Measurements from ENCODE around the gene RABL3. TPM values are rescaled to one million over a fixed set of nuclear protein-coding genes. Genes with fewer than 3 reads are reported as not detected.

RABL3 gene
- total and polyA plus RNA-seq, 2 of the 4 experiments (the other 2 are of a cell fraction) = 5.3 to 17.0 TPM

DNA sequence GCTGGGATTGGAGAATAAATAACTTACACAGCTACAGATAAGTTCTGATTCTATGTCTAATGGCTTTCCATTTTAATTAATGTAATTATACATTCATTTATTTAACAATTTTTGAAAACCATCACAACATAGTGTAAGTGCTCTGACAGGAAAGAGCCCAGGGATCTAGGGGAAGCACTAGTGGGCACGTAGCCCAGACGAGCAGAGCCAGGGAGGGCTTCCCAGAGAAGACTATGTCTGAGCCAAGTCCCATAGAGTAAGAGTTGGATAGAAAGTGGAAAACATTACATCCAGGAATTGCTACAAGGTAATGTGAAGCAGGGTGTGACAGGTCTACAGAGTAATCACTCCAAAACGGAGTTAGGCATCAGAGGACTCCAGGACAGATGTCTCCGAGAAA lies 57.4 kb downstream of the RABL3 start:
- Histone ChIP-seq H4K91ac (ENCODE audit: insufficient read depth, low read depth, low read length) (no peak overlapping the region), H3K4me3 (ENCODE audit: insufficient read depth, low read depth, low read length) (no peak overlapping the region)
- ATAC-seq (ENCODE audit: low read depth) = no peak

More for the DNA sequence above, 57.4 kb downstream of the RABL3 start:
- H3K4me1 ChIP-seq (ENCODE audit: control insufficient read depth, insufficient read depth, low read length) = peaks cover 6% of the 10 kb centered on the region; the same call in 1 of the 2 replicates
- H3K9me1 ChIP-seq (ENCODE audit: insufficient read depth, low read length) = no peaks in the 10 kb centered on the region
- no peak overlapping the region for H3K27ac ChIP-seq (ENCODE audit: insufficient read depth, low read length)
- H2AFZ ChIP-seq (replicated peaks; ENCODE audit: low read length, poor library complexity) = no peak overlapping the region
- H3K4me2 ChIP-seq (ENCODE audit: low read depth, low read length) = no peak overlapping the region
- H3K27me3 ChIP-seq (ENCODE audit: control insufficient read depth, insufficient read depth, low read length) = no peaks in the 10 kb centered on the region
- no peak overlapping the region for H3K14ac ChIP-seq (replicated peaks; ENCODE audit: low read depth, low read length)
- H4K20me1 ChIP-seq (ENCODE audit: insufficient read depth, low read length) = no peaks in the 10 kb centered on the region
- H2BK15ac ChIP-seq (ENCODE audit: low read depth, low read length) = no peak overlapping the region
- no peak overlapping the region for H4K8ac ChIP-seq (ENCODE audit: low read depth in 2 of 2, low read length in 2 of 2)
- no peak overlapping the region for H3K23ac ChIP-seq (ENCODE audit: low read depth, low read length)
- no peak overlapping the region for H2AK5ac ChIP-seq (ENCODE audit: low read depth, low read length)
- H2BK120ac ChIP-seq (ENCODE audit: low read depth, low read length) = no peak overlapping the region
- no peak for DNase-seq
- H3K56ac ChIP-seq (ENCODE audit: extremely low read depth, insufficient read depth, low read length) = no peak overlapping the region
- H3K36me3 ChIP-seq (ENCODE audit: control insufficient read depth, insufficient read depth, low read length) = no peaks in the 10 kb centered on the region
- H2BK20ac ChIP-seq (ENCODE audit: low read depth, low read length) = no peak overlapping the region
- WGBS, 2 experiments (ENCODE audit: extremely low coverage in 2 of 2, insufficient read length in 1 of 2) = 100% methylated on average over 1 of the region's 4 CpGs; no CpG with 5 or more reads in 1 of the 2 experiments
- TF ChIP-seq MAZ (IDR thresholded peaks at IDR 0.05; ENCODE audit: borderline replicate concordance, low read depth, low read length) (no peak), NFE2L2 (IDR thresholded peaks at IDR 0.05; ENCODE audit: low read depth, low read length) (no peak), CHD1 (IDR thresholded peaks at IDR 0.05; ENCODE audit: low read depth, low read length) (no peak), MAFK (IDR thresholded peaks at IDR 0.05; ENCODE audit: low read depth, low read length) (no peak), BHLHE40 (IDR thresholded peaks at IDR 0.05; ENCODE audit: low read depth, low read length) (no peak), MXI1 (IDR thresholded peaks at IDR 0.05; ENCODE audit: borderline replicate concordance, low read depth, low read length) (no peak), RFX5 (IDR thresholded peaks at IDR 0.05; ENCODE audit: low read depth, low read length) (no peak)
- TF ChIP-seq, protein P1, sequence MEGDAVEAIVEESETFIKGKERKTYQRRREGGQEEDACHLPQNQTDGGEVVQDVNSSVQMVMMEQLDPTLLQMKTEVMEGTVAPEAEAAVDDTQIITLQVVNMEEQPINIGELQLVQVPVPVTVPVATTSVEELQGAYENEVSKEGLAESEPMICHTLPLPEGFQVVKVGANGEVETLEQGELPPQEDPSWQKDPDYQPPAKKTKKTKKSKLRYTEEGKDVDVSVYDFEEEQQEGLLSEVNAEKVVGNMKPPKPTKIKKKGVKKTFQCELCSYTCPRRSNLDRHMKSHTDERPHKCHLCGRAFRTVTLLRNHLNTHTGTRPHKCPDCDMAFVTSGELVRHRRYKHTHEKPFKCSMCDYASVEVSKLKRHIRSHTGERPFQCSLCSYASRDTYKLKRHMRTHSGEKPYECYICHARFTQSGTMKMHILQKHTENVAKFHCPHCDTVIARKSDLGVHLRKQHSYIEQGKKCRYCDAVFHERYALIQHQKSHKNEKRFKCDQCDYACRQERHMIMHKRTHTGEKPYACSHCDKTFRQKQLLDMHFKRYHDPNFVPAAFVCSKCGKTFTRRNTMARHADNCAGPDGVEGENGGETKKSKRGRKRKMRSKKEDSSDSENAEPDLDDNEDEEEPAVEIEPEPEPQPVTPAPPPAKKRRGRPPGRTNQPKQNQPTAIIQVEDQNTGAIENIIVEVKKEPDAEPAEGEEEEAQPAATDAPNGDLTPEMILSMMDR (conservative IDR thresholded peaks at IDR 0.05; ENCODE audit: low read depth, low read length) = no peak
- H3K9me3 ChIP-seq (ENCODE audit: control insufficient read depth, insufficient read depth, low read length) = no peaks in the 10 kb centered on the region
- no peak overlapping the region for H3K9ac ChIP-seq (ENCODE audit: low read depth, low read length)
- H3K18ac ChIP-seq (ENCODE audit: low read depth, low read length) = no peak overlapping the region
- H2BK5ac ChIP-seq (ENCODE audit: low read depth, low read length, poor library complexity, severe bottlenecking) = no peak overlapping the region
- dilution Hi-C loops (cut with HindIII; ENCODE audit: low sequenced_read_pairs, unreplicated experiment) (no loop called here), in situ Hi-C loops (cut with MboI; ENCODE audit: low sequenced_read_pairs) (no loop called here), intact Hi-C loops (cut with micrococcal nuclease) (loop anchor here (5.0 kb wide), 1 partner anchor 88 kb away; the partner anchor contains the start of gene NDUFB4)
- ChIA-PET POLR2A (ENCODE audit: unreplicated experiment) (no interaction called here), CTCF (no interaction called here)
- H3K79me1 ChIP-seq (ENCODE audit: low read depth in 1 of 2, low read length in 2 of 2) = peaks cover 0 to 3% of the 10 kb centered on the region in 2 experiments; a peak in 1 of 4 replicates
- H3K4ac ChIP-seq (ENCODE audit: low read depth, low read length) = no peak overlapping the region
- no peak overlapping the region for H2AK9ac ChIP-seq (replicated peaks; ENCODE audit: low read depth, low read length, poor library complexity)
- BruUV-seq (replicated peaks) = no TSS peak
- H4K5ac ChIP-seq (ENCODE audit: low read depth, low read length) = no peak overlapping the region
